Measurements from ENCODE around the gene GAB2.
"Not testable (repeated sequence)": the region's sequence is repeated elsewhere in the genome, so short reads cannot be mapped to it uniquely, and the experiment has no call there.

GAB2 gene

GRCh38 chr11:78199015-78199652 lies 218.5 kb downstream of the GAB2 start:
- no peak for DNase-seq

- no peak for DNase-seq
Measured at GRCh38 chr11:78197816-78198215, 219.8 kb downstream of the GAB2 start.

GRCh38 chr11:78196661-78197091 lies 220.9 kb downstream of the GAB2 start:
- no peak for DNase-seq

- no peak for DNase-seq
Measured at GRCh38 chr11:78195917-78196560, 221.6 kb downstream of the GAB2 start.

- DNase-seq = no peak
Measured at GRCh38 chr11:78194490-78194889, 223.1 kb downstream of the GAB2 start.

- no peak for DNase-seq
Measured at GRCh38 chr11:78193806-78194205, 223.8 kb downstream of the GAB2 start.

GRCh38 chr11:78192911-78193351 lies 224.7 kb downstream of the GAB2 start:
- DNase-seq = no peak

GRCh38 chr11:78192223-78192719 lies 225.3 kb downstream of the GAB2 start:
- no peak for DNase-seq

GRCh38 chr11:78190871-78191538 lies 226.6 kb downstream of the GAB2 start:
- DNase-seq = no peak

GRCh38 chr11:78190374-78190773 lies 227.2 kb downstream of the GAB2 start:
- DNase-seq = no peak

- DNase-seq = no peak
Measured at GRCh38 chr11:78189851-78190250, 227.8 kb downstream of the GAB2 start.

GRCh38 chr11:78189174-78189724 lies 228.4 kb downstream of the GAB2 start:
- no peak for DNase-seq

GRCh38 chr11:78188286-78189173 lies 229.1 kb downstream of the GAB2 start, which contains the start of the genes KCTD21 and USP35:
TSS of gene KCTD21 (minus strand) at chr11:78188626. CDS start at chr11:78174554, 14,072 bp downstream.
TSS of gene USP35 (plus strand) at chr11:78188919. CDS start at chr11:78196246, 7,327 bp downstream.
- peak; percentile 96 for DNase-seq

GRCh38 chr11:78187366-78188285 lies 230.0 kb downstream of the GAB2 start:
- DNase-seq = peak; percentile 85

GRCh38 chr11:78181185-78181584 lies 236.4 kb downstream of the GAB2 start:
- DNase-seq = no peak

- no peak for DNase-seq
Measured at GRCh38 chr11:78180751-78181150, 236.9 kb downstream of the GAB2 start.

GRCh38 chr11:78179459-78180071 lies 238.1 kb downstream of the GAB2 start:
- DNase-seq = no peak

GRCh38 chr11:78177216-78177615 lies 240.4 kb downstream of the GAB2 start:
- no peak for DNase-seq

GRCh38 chr11:78176605-78177141 lies 240.9 kb downstream of the GAB2 start:
- no peak for DNase-seq

GRCh38 chr11:78175862-78176261 lies 241.8 kb downstream of the GAB2 start:
- not testable (repeated sequence) for DNase-seq

Measured in stimulated activated CD4-positive, alpha-beta T cell treated with anti-CD3 and anti-CD28 coated beads, Interleukin-15, amount 100 ng/mL, for 24 hours (primary cell).